Muscle of arm (tissue), 12 donors: ENCODE results near the gene ACBD3. TPM values are rescaled to one million over a fixed set of nuclear protein-coding genes. Genes with fewer than 3 reads are reported as not detected.
"Not testable (repeated sequence)": the region's sequence is repeated elsewhere in the genome, so short reads cannot be mapped to it uniquely, and the experiment has no call there.

ENCODE experiments used
- DNase-seq: peaks from one replicate; pipeline ENCODE4 v3.0.0-alpha.2; 2013
- polyA plus RNA-seq, 12 donors: library from polyadenylated mRNA; unstranded; fragments of 120-200 nt; gene quantifications; one replicate each; pipeline ENCODE4 v1.2.1, GENCODE V29; 2013; ENCODE audit not compliant: insufficient read length in 12 of 12

The ACBD3 gene
- polyA plus RNA-seq, 12 donors = 47.4 to 65.4 (median 53.9) TPM; not detected in 1

- no peak for DNase-seq
Observed at GRCh38 chr1:226203240-226203639, 16.7 kb upstream of the ACBD3 start.

GRCh38 chr1:226202666-226203065, 16.1 kb upstream of the ACBD3 start:
- not testable (repeated sequence) for DNase-seq

GRCh38 chr1:226202246-226202645, 15.7 kb upstream of the ACBD3 start:
- no peak for DNase-seq

GRCh38 chr1:226201029-226201593, 14.6 kb upstream of the ACBD3 start:
- no peak for DNase-seq

GRCh38 chr1:226199971-226200370, 13.4 kb upstream of the ACBD3 start:
- no peak for DNase-seq

GRCh38 chr1:226195144-226195543, 8.6 kb upstream of the ACBD3 start:
- no peak for DNase-seq

GRCh38 chr1:226187380-226187779, 839 bp upstream of the ACBD3 start:
- DNase-seq = no peak

- no peak for DNase-seq
Observed at GRCh38 chr1:226187019-226187322, 430 bp upstream of the ACBD3 start.

- DNase-seq = peak; percentile 21
Observed at GRCh38 chr1:226185141-226186036, 1.2 kb downstream of the ACBD3 start.

- DNase-seq = peak; percentile 15
Observed at GRCh38 chr1:226181996-226182714, 4.4 kb downstream of the ACBD3 start.

GRCh38 chr1:226176870-226177269, 9.7 kb downstream of the ACBD3 start:
- DNase-seq = no peak

- DNase-seq = no peak
Observed at GRCh38 chr1:226172589-226172988, 14.0 kb downstream of the ACBD3 start.

GRCh38 chr1:226166341-226166740, 20.2 kb downstream of the ACBD3 start:
- no peak for DNase-seq

GRCh38 chr1:226164154-226164553, 22.4 kb downstream of the ACBD3 start:
- no peak for DNase-seq

GRCh38 chr1:226162898-226163297, 23.6 kb downstream of the ACBD3 start:
- DNase-seq = no peak

GRCh38 chr1:226158983-226159382, 27.6 kb downstream of the ACBD3 start:
- no peak for DNase-seq

- DNase-seq = no peak
Observed at GRCh38 chr1:226158457-226158856, 28.1 kb downstream of the ACBD3 start.

GRCh38 chr1:226157761-226158316, 28.7 kb downstream of the ACBD3 start:
- no peak for DNase-seq

- DNase-seq = no peak
Observed at GRCh38 chr1:226154593-226154992, 31.9 kb downstream of the ACBD3 start.

GRCh38 chr1:226149806-226150205, 36.7 kb downstream of the ACBD3 start:
- no peak for DNase-seq

- DNase-seq = no peak
Observed at GRCh38 chr1:226148121-226148648, 38.4 kb downstream of the ACBD3 start.

GRCh38 chr1:226144045-226144444, 42.5 kb downstream of the ACBD3 start:
- DNase-seq = no peak
